ENCODE measurements around the gene CA6.

The CA6 gene

GRCh38 chr1:8974551-8974950, 28.9 kb downstream of the CA6 start:
- no peak for DNase-seq (ENCODE audit: low read depth)
- TF ChIP-seq CTCF (conservative IDR thresholded peaks at IDR 0.05; ENCODE audit: low read depth, low read length): no peak
- H3K4me3 ChIP-seq (ENCODE audit: low read length): no peak overlapping the region

DNA sequence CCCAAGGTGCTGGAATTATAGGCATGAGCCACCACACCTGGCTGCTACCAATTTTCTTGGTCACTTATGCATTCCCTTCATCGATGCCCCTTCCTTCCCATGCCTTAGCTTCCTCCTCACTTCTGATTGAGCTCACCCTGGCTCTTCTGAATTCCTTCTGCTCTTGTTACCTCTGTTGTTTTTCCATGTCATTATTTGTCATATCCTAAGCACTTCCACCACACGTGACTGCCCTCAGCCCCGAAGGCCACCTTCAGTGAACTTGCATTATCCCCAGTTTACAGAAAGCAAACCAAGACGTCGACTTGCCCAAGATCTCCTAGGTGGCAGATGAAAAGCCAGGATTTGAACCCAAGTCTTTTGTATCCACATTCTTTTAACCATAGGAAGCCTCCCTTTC, 30.7 kb downstream of the CA6 start:
- H3K4me3 ChIP-seq (ENCODE audit: low read length): no peak overlapping the region
- no peak for DNase-seq (ENCODE audit: low read depth)
- no peak for TF ChIP-seq CTCF (conservative IDR thresholded peaks at IDR 0.05; ENCODE audit: low read depth, low read length)

DNA sequence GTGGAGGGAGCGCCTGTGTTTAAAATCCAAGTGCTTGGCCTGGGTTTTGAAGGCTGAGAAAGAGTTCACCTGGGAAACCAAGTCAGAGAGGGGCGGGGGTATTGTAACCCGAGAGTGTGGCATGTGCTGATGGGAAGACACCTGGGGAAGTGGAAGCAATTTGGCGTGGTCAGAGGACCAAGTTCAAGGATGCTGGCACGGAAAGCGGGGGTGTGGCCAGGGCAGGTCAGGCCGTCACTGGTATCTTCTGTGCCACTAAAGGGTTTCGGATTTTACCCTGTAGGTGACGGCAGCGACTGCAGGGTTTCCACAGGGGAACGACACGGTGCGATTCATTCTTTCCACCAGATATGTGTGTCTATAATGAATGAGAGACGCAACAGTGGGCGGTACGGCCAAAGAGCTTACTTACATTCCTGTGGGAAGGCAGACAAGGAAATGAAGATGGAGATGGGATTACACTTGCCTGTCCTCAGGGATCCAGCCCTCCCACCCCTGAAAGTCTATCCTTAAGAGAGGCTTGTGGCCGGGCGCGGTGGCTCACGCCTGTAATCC, 31.3 kb downstream of the CA6 start:
- TF ChIP-seq CTCF (conservative IDR thresholded peaks at IDR 0.05; ENCODE audit: low read depth, low read length): no peak
- H3K4me3 ChIP-seq (ENCODE audit: low read length): no peak overlapping the region
- no peak for DNase-seq (ENCODE audit: low read depth)

DNA sequence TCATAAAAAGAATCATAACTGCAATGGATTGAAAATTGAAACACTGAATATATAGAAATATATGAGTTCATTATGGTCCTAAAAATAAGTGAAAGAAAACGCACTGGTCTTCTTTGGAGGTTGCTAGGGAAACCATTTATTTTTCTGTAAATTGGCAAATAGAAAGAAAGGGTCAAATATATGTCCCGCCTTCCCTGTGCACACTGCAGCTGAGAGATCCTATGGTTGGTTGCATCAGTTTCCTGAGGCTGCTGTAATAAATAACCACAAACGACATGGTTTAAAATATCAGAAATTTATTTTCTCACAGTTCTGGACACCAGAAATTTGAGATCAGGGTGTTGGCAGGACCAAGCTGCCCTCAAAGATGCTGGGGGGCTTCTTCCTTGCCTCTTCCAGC, 35.0 kb downstream of the CA6 start:
- DNase-seq (ENCODE audit: low read depth): no peak
- no peak overlapping the region for H3K4me3 ChIP-seq (ENCODE audit: low read length)
- no peak for TF ChIP-seq CTCF (conservative IDR thresholded peaks at IDR 0.05; ENCODE audit: low read depth, low read length)

DNA sequence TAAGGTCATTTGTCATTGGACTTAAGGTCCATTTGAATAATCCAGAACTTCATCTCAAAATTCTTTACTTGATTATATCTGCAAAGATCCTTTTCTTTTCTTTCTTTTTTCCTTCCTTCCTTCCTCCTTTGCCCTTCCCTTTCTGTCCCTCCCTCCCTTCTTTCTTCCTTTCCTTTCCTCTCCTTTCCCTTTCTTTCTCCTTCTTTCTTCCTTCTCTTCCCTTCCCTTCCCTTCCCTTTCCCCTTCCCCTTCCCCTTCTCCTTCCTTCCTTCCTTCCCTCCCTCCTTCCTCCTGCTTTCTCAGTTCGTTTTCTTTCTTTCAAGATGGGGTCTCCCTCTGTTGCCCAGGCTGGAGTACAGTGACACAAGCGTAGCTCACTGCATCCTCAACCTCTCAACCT, 35.5 kb downstream of the CA6 start:
- TF ChIP-seq CTCF (conservative IDR thresholded peaks at IDR 0.05; ENCODE audit: low read depth, low read length): no peak
- no peak overlapping the region for H3K4me3 ChIP-seq (ENCODE audit: low read length)
- no peak for DNase-seq (ENCODE audit: low read depth)

- H3K4me3 ChIP-seq (ENCODE audit: low read length): no peak overlapping the region
- no peak for TF ChIP-seq CTCF (conservative IDR thresholded peaks at IDR 0.05; ENCODE audit: low read depth, low read length)
- DNase-seq (ENCODE audit: low read depth): no peak
Measured at GRCh38 chr1:8984203-8984602, 38.5 kb downstream of the CA6 start.

GRCh38 chr1:8984990-8985389, 39.3 kb downstream of the CA6 start:
- no peak overlapping the region for H3K4me3 ChIP-seq (ENCODE audit: low read length)
- no peak for DNase-seq (ENCODE audit: low read depth)
- TF ChIP-seq CTCF (conservative IDR thresholded peaks at IDR 0.05; ENCODE audit: low read depth, low read length): no peak

All from retinal pigment epithelial cell (primary cell).